ENCODE data around the gene COCH.
A peak's percentile ranks its signal among the peaks of the same experiment; 100 is the strongest.
"Not testable (repeated sequence)": the region's sequence is repeated elsewhere in the genome, so short reads cannot be mapped to it uniquely, and the experiment has no call there.

Gene COCH

GRCh38 chr14:30893819-30894218 lies 19.5 kb downstream of the COCH start:
- no peaks in the 10 kb centered on the region for H3K9me3 ChIP-seq (ENCODE audit: control insufficient read depth, low read length)
- H2BK5ac ChIP-seq (ENCODE audit: low read depth, low read length, poor library complexity, severe bottlenecking): no peak overlapping the region
- peaks cover 3 to 64% of the 10 kb centered on the region in 2 experiments for H3K36me3 ChIP-seq (ENCODE audit: control insufficient read depth in 1 of 2, insufficient read depth in 2 of 2, low read depth in 1 of 2, low read length in 2 of 2)
- H4K8ac ChIP-seq (ENCODE audit: low read length): no peak overlapping the region
- no peak overlapping the region for H3K9ac ChIP-seq (ENCODE audit: low read length)
- DNase-seq: no peak
- H3K4me1 ChIP-seq (ENCODE audit: control insufficient read depth, insufficient read depth, low read depth, low read length): no peaks in the 10 kb centered on the region
- no peak overlapping the region for H3K18ac ChIP-seq (ENCODE audit: low read depth in 1 of 2, low read length in 2 of 2)
- H4K91ac ChIP-seq (ENCODE audit: low read length): no peak overlapping the region
- H2AFZ ChIP-seq (ENCODE audit: low read depth, low read length): no peak overlapping the region
- H2BK12ac ChIP-seq (ENCODE audit: low read length in 2 of 2): no peak overlapping the region
- no peak overlapping the region for H3K4me2 ChIP-seq (ENCODE audit: low read length, poor library complexity, severe bottlenecking)
- H2BK15ac ChIP-seq (ENCODE audit: low read depth, poor library complexity, severe bottlenecking): no peak overlapping the region
- H2AK5ac ChIP-seq (ENCODE audit: low read length, severe bottlenecking): no peak overlapping the region
- no peak overlapping the region for H3K4ac ChIP-seq (ENCODE audit: low read depth in 1 of 2, low read length in 2 of 2)
- H3K14ac ChIP-seq (ENCODE audit: low read length in 2 of 2): no peak overlapping the region
- 100% methylated on average over 2 of the region's 2 CpGs for WGBS
- H3K79me1 ChIP-seq (replicated peaks; ENCODE audit: low read length, poor library complexity, severe bottlenecking): peaks cover 4% of the 10 kb centered on the region
- no peak overlapping the region for H3K27ac ChIP-seq (ENCODE audit: low read length, poor library complexity, severe bottlenecking)
- no peaks in the 10 kb centered on the region for H3K27me3 ChIP-seq (ENCODE audit: control insufficient read depth in 1 of 2, insufficient read depth in 1 of 2, low read length in 2 of 2)
- H3K23ac ChIP-seq (ENCODE audit: low read length in 2 of 2): no peak overlapping the region
- H3K4me3 ChIP-seq (ENCODE audit: insufficient read depth in 1 of 2, low read depth in 1 of 2, low read length in 2 of 2): no peak overlapping the region
- H2BK120ac ChIP-seq (ENCODE audit: low read depth, low read length): no peak overlapping the region

GRCh38 chr14:30894923-30895515 lies 20.7 kb downstream of the COCH start:
- WGBS: 100% methylated on average over 2 of the region's 4 CpGs
- no peak overlapping the region for H2BK15ac ChIP-seq (ENCODE audit: low read depth, poor library complexity, severe bottlenecking)

GRCh38 chr14:30896435-30896834 lies 22.1 kb downstream of the COCH start:
- Histone ChIP-seq H2AK5ac (ENCODE audit: low read length, severe bottlenecking) (no peak overlapping the region), H3K14ac (ENCODE audit: low read length in 2 of 2) (no peak overlapping the region), H3K36me3 (ENCODE audit: control insufficient read depth in 1 of 2, insufficient read depth in 2 of 2, low read depth in 1 of 2, low read length in 2 of 2) (peaks cover 10 to 70% of the 10 kb centered on the region in 2 experiments), H3K23ac (ENCODE audit: low read length in 2 of 2) (no peak overlapping the region), H4K8ac (ENCODE audit: low read length) (peak overlapping the region; percentile 60), H2BK15ac (ENCODE audit: low read depth, poor library complexity, severe bottlenecking) (no peak overlapping the region), H2BK5ac (ENCODE audit: low read depth, low read length, poor library complexity, severe bottlenecking) (no peak overlapping the region), H2AFZ (ENCODE audit: low read depth, low read length) (no peak overlapping the region), H3K79me1 (replicated peaks; ENCODE audit: low read length, poor library complexity, severe bottlenecking) (peaks cover 8% of the 10 kb centered on the region), H3K4me1 (ENCODE audit: control insufficient read depth, insufficient read depth, low read depth, low read length) (no peaks in the 10 kb centered on the region), H2BK12ac (ENCODE audit: low read length in 2 of 2) (peak overlapping the region in 1 of 2 experiments; percentile 38), H3K9me3 (ENCODE audit: control insufficient read depth, low read length) (no peaks in the 10 kb centered on the region), H3K9ac (ENCODE audit: low read length) (no peak overlapping the region), H3K18ac (ENCODE audit: low read depth in 1 of 2, low read length in 2 of 2) (no peak overlapping the region), H3K27me3 (ENCODE audit: control insufficient read depth in 1 of 2, insufficient read depth in 1 of 2, low read length in 2 of 2) (no peaks in the 10 kb centered on the region), H3K4me2 (ENCODE audit: low read length, poor library complexity, severe bottlenecking) (no peak overlapping the region), H3K4ac (ENCODE audit: low read depth in 1 of 2, low read length in 2 of 2) (no peak overlapping the region), H2BK120ac (ENCODE audit: low read depth, low read length) (no peak overlapping the region), H3K4me3 (ENCODE audit: insufficient read depth in 1 of 2, low read depth in 1 of 2, low read length in 2 of 2) (no peak overlapping the region), H3K27ac (ENCODE audit: low read length, poor library complexity, severe bottlenecking) (no peak overlapping the region), H4K91ac (ENCODE audit: low read length) (no peak overlapping the region)
- no peak for DNase-seq

More at GRCh38 chr14:30894923-30895515, 20.7 kb downstream of the COCH start:
- Histone ChIP-seq H3K27me3 (ENCODE audit: control insufficient read depth in 1 of 2, insufficient read depth in 1 of 2, low read length in 2 of 2) (no peaks in the 10 kb centered on the region), H3K9me3 (ENCODE audit: control insufficient read depth, low read length) (no peaks in the 10 kb centered on the region), H3K4me1 (ENCODE audit: control insufficient read depth, insufficient read depth, low read depth, low read length) (no peaks in the 10 kb centered on the region), H3K18ac (ENCODE audit: low read depth in 1 of 2, low read length in 2 of 2) (no peak overlapping the region), H3K79me1 (replicated peaks; ENCODE audit: low read length, poor library complexity, severe bottlenecking) (peaks cover 6% of the 10 kb centered on the region), H3K14ac (ENCODE audit: low read length in 2 of 2) (no peak overlapping the region), H3K4ac (ENCODE audit: low read depth in 1 of 2, low read length in 2 of 2) (no peak overlapping the region), H4K91ac (ENCODE audit: low read length) (no peak overlapping the region), H2BK120ac (ENCODE audit: low read depth, low read length) (no peak overlapping the region), H2AK5ac (ENCODE audit: low read length, severe bottlenecking) (no peak overlapping the region), H3K36me3 (ENCODE audit: control insufficient read depth in 1 of 2, insufficient read depth in 2 of 2, low read depth in 1 of 2, low read length in 2 of 2) (peaks cover 4 to 60% of the 10 kb centered on the region in 2 experiments), H2BK5ac (ENCODE audit: low read depth, low read length, poor library complexity, severe bottlenecking) (no peak overlapping the region), H4K8ac (ENCODE audit: low read length) (no peak overlapping the region), H2AFZ (ENCODE audit: low read depth, low read length) (no peak overlapping the region), H3K4me2 (ENCODE audit: low read length, poor library complexity, severe bottlenecking) (no peak overlapping the region), H3K27ac (ENCODE audit: low read length, poor library complexity, severe bottlenecking) (no peak overlapping the region), H3K4me3 (ENCODE audit: insufficient read depth in 1 of 2, low read depth in 1 of 2, low read length in 2 of 2) (no peak overlapping the region), H3K9ac (ENCODE audit: low read length) (no peak overlapping the region), H3K23ac (ENCODE audit: low read length in 2 of 2) (no peak overlapping the region), H2BK12ac (ENCODE audit: low read length in 2 of 2) (no peak overlapping the region)
- DNase-seq: no peak

DNA sequence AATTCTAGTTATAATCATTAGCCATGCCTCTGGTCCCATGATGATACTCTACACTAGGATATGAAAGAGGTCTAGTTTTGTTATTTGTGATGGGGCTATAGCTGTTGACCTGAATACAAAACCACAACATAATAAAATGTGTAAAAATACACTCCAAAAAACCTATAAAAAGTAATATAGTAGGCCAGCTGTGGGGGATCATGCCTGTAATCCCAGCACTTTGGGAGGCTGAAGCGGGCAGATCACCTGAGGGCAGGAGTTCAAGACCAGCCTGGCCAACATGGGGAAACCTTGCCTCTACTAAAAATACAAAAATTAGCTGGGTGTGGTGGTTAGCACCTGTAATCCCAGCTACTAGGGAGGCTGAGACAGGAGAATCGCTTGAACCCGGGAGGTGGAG lies 22.8 kb downstream of the COCH start:
- not testable (repeated sequence) for H2BK120ac ChIP-seq (ENCODE audit: low read depth, low read length); H3K14ac ChIP-seq (ENCODE audit: low read length in 2 of 2); H3K18ac ChIP-seq (ENCODE audit: low read depth in 1 of 2, low read length in 2 of 2); H3K27me3 ChIP-seq (ENCODE audit: control insufficient read depth in 1 of 2, insufficient read depth in 1 of 2, low read length in 2 of 2); H3K27ac ChIP-seq (ENCODE audit: low read length, poor library complexity, severe bottlenecking); H3K4me2 ChIP-seq (ENCODE audit: low read length, poor library complexity, severe bottlenecking); H4K91ac ChIP-seq (ENCODE audit: low read length); H2BK12ac ChIP-seq (ENCODE audit: low read length in 2 of 2); H4K8ac ChIP-seq (ENCODE audit: low read length); H3K9me3 ChIP-seq (ENCODE audit: control insufficient read depth, low read length); DNase-seq; H3K79me1 ChIP-seq (replicated peaks; ENCODE audit: low read length, poor library complexity, severe bottlenecking); H2AK5ac ChIP-seq (ENCODE audit: low read length, severe bottlenecking); H3K4me3 ChIP-seq (ENCODE audit: insufficient read depth in 1 of 2, low read depth in 1 of 2, low read length in 2 of 2); H3K4me1 ChIP-seq (ENCODE audit: control insufficient read depth, insufficient read depth, low read depth, low read length); H3K23ac ChIP-seq (ENCODE audit: low read length in 2 of 2); H3K4ac ChIP-seq (ENCODE audit: low read depth in 1 of 2, low read length in 2 of 2); H2AFZ ChIP-seq (ENCODE audit: low read depth, low read length); H2BK15ac ChIP-seq (ENCODE audit: low read depth, poor library complexity, severe bottlenecking); H2BK5ac ChIP-seq (ENCODE audit: low read depth, low read length, poor library complexity, severe bottlenecking); H3K9ac ChIP-seq (ENCODE audit: low read length)
- 90% methylated on average over 3 of the region's 3 CpGs for WGBS
- H3K36me3 ChIP-seq (ENCODE audit: control insufficient read depth in 1 of 2, insufficient read depth in 2 of 2, low read depth in 1 of 2, low read length in 2 of 2): peaks cover 10 to 69% of the 10 kb centered on the region in 2 experiments

All from mesenchymal stem cell (in vitro differentiated cells and primary cell).